HCT116 (cell line): Measurements from ENCODE around the gene CSRP1.

Source experiments
- EGR1 ChIP-seq: IDR thresholded peaks from 2 replicates; pipeline ENCODE4 v1.6.1; 2012; ENCODE audit warnings: low read depth
- EZH2phosphoT487 ChIP-seq: fragments of 200-600 bp; IDR thresholded peaks from 2 replicates; pipeline ENCODE4 v1.6.1; 2018; ENCODE audit warnings: antibody characterized with exemption, borderline replicate concordance
- JUND ChIP-seq: IDR thresholded peaks from 2 replicates; pipeline ENCODE4 v1.6.1; 2012
- POLR2A ChIP-seq: IDR thresholded peaks from 2 replicates; pipeline ENCODE4 v1.7.0; 2011; ENCODE audit warnings: borderline replicate concordance; ENCODE audit not compliant: insufficient read depth, insufficient read length; ENCODE audit errors: extremely low read depth
- POLR2AphosphoS5 ChIP-seq: IDR thresholded peaks from 2 replicates; pipeline ENCODE4 v1.6.1; 2011; ENCODE audit warnings: mild to moderate bottlenecking, low read depth, low read length, moderate library complexity
- RAD21 ChIP-seq: IDR thresholded peaks from 2 replicates; pipeline ENCODE4 v1.6.1; 2012; ENCODE audit warnings: low read depth, mild to moderate bottlenecking
- SIN3A ChIP-seq: IDR thresholded peaks from 2 replicates; pipeline ENCODE4 v1.6.1; 2012; ENCODE audit warnings: low read depth
- SP1 ChIP-seq: IDR thresholded peaks from 2 replicates; pipeline ENCODE4 v1.6.1; 2012; ENCODE audit warnings: low read depth
- YY1 ChIP-seq: IDR thresholded peaks from 2 replicates; pipeline ENCODE4 v1.6.1; 2011; ENCODE audit warnings: low read length, low read depth, moderate library complexity, mild to moderate bottlenecking; ENCODE audit not compliant: insufficient replicate concordance; ENCODE audit errors: extremely low read depth
- ZNF274 ChIP-seq: fragments of 200-500 bp; sonication (Bioruptor generic); IDR thresholded peaks from 2 replicates; pipeline ENCODE4 v1.6.1; 2014; ENCODE audit warnings: mild to moderate bottlenecking, low read depth, low read length, inconsistent platforms
- TF ChIP-seq, protein P1 (sequence below): IDR thresholded peaks from 2 replicates; pipeline ENCODE4 v1.6.1; 2012
- TF ChIP-seq, protein P2 (sequence below), 3 experiments: fragments of 200-600 bp in 1 of 3; sonication (generic) in 1 of 3; IDR thresholded peaks in 2 of 3; conservative IDR thresholded peaks in 1 of 3; 2 replicates each; pipeline ENCODE4 v1.5.1; 2012 to 2017; ENCODE audit warnings: low read depth in 2 of 3, low read length in 2 of 3, antibody characterized with exemption in 1 of 3, borderline replicate concordance in 1 of 3, control low read depth in 1 of 3, mild to moderate bottlenecking in 1 of 3, mixed read lengths in 1 of 3, mixed run types in 1 of 3, moderate library complexity in 1 of 3; ENCODE audit not compliant: insufficient read depth in 1 of 3
- TF ChIP-seq, protein P3 (sequence below): IDR thresholded peaks from 2 replicates; pipeline ENCODE4 v1.6.1; 2011; ENCODE audit warnings: mild to moderate bottlenecking, low read length, moderate library complexity; ENCODE audit not compliant: insufficient replicate concordance; ENCODE audit errors: extremely low read depth

DNA sequence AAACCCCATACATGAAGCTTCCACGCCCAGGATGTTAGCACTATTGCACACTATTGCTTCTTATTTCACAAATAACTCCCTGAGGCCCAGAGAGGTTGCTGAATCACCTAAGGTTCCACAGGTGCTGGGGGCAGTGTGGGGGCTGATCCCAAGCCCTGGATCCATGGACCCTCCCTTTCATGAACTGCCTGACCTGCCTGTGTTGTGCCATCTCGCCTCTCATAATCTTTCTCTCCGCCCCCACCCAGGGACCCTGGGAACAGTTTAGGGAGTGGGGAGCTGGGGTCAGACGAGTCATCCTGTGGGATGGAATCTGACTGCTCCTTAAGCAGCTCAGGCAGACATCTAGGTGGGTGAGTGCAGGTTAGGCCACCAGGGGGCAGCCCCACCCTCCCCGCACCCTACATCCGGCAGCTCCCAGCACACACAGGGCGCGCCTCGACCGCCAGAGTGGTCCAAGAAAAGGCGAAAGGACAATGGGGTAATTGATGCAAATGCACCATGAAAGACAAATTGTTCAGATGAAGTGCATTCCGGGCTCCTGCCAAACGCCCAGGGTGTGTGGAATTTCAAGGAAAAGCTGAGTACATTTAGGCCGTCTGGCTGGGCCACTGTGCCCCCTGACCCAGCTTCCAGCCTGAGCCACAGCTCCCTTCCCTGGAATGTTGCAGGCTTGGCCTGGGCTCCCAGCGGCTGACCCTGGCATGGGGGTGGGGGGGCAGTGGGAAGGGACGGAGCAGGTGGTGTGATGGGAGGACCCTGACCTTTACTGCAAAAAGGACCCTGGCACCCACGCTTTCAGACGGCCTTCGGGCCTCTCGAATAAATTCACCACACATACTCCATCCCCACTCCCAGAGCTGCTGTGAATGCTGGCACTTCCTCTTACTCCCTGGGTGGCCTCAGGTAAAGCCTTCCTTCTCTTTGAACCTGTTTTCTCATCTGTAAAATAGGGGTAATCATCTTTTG, 58.7 kb downstream of the CSRP1 start:
- TF ChIP-seq POLR2A (no peak), ZNF274 (no peak), RAD21 (peak; percentile 91), SIN3A (no peak), EGR1 (no peak), POLR2AphosphoS5 (no peak), EZH2phosphoT487 (no peak), JUND (no peak), SP1 (no peak), YY1 (no peak)
- TF ChIP-seq, protein P1, sequence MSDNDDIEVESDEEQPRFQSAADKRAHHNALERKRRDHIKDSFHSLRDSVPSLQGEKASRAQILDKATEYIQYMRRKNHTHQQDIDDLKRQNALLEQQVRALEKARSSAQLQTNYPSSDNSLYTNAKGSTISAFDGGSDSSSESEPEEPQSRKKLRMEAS = no peak
- TF ChIP-seq, protein P2, sequence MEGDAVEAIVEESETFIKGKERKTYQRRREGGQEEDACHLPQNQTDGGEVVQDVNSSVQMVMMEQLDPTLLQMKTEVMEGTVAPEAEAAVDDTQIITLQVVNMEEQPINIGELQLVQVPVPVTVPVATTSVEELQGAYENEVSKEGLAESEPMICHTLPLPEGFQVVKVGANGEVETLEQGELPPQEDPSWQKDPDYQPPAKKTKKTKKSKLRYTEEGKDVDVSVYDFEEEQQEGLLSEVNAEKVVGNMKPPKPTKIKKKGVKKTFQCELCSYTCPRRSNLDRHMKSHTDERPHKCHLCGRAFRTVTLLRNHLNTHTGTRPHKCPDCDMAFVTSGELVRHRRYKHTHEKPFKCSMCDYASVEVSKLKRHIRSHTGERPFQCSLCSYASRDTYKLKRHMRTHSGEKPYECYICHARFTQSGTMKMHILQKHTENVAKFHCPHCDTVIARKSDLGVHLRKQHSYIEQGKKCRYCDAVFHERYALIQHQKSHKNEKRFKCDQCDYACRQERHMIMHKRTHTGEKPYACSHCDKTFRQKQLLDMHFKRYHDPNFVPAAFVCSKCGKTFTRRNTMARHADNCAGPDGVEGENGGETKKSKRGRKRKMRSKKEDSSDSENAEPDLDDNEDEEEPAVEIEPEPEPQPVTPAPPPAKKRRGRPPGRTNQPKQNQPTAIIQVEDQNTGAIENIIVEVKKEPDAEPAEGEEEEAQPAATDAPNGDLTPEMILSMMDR (IDR thresholded peaks at IDR 0.05 in 2 of 3, conservative IDR thresholded peaks at IDR 0.05 in 1 of 3; ENCODE audit: borderline replicate concordance in 1 of 3, insufficient read depth in 1 of 3, low read depth in 2 of 3, low read length in 2 of 3) = peak; percentile 89 to 95 (median 94)
- TF ChIP-seq, protein P3, sequence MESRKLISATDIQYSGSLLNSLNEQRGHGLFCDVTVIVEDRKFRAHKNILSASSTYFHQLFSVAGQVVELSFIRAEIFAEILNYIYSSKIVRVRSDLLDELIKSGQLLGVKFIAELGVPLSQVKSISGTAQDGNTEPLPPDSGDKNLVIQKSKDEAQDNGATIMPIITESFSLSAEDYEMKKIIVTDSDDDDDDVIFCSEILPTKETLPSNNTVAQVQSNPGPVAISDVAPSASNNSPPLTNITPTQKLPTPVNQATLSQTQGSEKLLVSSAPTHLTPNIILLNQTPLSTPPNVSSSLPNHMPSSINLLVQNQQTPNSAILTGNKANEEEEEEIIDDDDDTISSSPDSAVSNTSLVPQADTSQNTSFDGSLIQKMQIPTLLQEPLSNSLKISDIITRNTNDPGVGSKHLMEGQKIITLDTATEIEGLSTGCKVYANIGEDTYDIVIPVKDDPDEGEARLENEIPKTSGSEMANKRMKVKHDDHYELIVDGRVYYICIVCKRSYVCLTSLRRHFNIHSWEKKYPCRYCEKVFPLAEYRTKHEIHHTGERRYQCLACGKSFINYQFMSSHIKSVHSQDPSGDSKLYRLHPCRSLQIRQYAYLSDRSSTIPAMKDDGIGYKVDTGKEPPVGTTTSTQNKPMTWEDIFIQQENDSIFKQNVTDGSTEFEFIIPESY = no peak
